ENCODE results near the gene KIF26B.

DNA sequence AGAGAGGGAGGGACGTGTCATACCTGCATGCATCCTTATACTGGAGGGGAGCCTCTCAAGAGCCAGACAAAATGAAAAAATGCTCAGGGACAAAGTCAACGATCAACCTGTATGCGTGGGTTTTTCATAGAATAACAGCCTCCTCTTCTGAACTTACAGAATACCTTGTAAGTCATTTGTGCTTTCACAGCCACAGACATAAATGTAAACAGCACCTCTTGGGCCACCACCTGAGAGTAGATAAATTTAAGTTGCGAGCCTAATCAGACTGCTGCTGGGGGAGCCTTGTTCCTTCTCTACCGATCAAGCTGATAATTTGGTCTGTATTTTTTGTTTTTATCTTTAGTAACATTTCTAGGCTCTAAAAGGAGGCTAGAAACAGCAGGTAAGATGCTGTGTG is 223.1 kb downstream of the KIF26B start:
- TF ChIP-seq, protein P1, sequence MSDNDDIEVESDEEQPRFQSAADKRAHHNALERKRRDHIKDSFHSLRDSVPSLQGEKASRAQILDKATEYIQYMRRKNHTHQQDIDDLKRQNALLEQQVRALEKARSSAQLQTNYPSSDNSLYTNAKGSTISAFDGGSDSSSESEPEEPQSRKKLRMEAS (IDR thresholded peaks at IDR 0.05): no peak
- TF ChIP-seq, protein P2, sequence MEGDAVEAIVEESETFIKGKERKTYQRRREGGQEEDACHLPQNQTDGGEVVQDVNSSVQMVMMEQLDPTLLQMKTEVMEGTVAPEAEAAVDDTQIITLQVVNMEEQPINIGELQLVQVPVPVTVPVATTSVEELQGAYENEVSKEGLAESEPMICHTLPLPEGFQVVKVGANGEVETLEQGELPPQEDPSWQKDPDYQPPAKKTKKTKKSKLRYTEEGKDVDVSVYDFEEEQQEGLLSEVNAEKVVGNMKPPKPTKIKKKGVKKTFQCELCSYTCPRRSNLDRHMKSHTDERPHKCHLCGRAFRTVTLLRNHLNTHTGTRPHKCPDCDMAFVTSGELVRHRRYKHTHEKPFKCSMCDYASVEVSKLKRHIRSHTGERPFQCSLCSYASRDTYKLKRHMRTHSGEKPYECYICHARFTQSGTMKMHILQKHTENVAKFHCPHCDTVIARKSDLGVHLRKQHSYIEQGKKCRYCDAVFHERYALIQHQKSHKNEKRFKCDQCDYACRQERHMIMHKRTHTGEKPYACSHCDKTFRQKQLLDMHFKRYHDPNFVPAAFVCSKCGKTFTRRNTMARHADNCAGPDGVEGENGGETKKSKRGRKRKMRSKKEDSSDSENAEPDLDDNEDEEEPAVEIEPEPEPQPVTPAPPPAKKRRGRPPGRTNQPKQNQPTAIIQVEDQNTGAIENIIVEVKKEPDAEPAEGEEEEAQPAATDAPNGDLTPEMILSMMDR (IDR thresholded peaks at IDR 0.05): no peak
- no peak for TF ChIP-seq JUNB (IDR thresholded peaks at IDR 0.05)
- no peak for TF ChIP-seq POLR2A (IDR thresholded peaks at IDR 0.05; ENCODE audit: low read length)
- no peak for TF ChIP-seq ESRRA (IDR thresholded peaks at IDR 0.05; ENCODE audit: borderline replicate concordance, low read length)
- TF ChIP-seq RFX5 (IDR thresholded peaks at IDR 0.05): no peak
- TF ChIP-seq KDM5A (IDR thresholded peaks at IDR 0.05): no peak
- TF ChIP-seq, protein P3, sequence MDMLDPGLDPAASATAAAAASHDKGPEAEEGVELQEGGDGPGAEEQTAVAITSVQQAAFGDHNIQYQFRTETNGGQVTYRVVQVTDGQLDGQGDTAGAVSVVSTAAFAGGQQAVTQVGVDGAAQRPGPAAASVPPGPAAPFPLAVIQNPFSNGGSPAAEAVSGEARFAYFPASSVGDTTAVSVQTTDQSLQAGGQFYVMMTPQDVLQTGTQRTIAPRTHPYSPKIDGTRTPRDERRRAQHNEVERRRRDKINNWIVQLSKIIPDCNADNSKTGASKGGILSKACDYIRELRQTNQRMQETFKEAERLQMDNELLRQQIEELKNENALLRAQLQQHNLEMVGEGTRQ (IDR thresholded peaks at IDR 0.05): no peak
- TF ChIP-seq, protein P4, sequence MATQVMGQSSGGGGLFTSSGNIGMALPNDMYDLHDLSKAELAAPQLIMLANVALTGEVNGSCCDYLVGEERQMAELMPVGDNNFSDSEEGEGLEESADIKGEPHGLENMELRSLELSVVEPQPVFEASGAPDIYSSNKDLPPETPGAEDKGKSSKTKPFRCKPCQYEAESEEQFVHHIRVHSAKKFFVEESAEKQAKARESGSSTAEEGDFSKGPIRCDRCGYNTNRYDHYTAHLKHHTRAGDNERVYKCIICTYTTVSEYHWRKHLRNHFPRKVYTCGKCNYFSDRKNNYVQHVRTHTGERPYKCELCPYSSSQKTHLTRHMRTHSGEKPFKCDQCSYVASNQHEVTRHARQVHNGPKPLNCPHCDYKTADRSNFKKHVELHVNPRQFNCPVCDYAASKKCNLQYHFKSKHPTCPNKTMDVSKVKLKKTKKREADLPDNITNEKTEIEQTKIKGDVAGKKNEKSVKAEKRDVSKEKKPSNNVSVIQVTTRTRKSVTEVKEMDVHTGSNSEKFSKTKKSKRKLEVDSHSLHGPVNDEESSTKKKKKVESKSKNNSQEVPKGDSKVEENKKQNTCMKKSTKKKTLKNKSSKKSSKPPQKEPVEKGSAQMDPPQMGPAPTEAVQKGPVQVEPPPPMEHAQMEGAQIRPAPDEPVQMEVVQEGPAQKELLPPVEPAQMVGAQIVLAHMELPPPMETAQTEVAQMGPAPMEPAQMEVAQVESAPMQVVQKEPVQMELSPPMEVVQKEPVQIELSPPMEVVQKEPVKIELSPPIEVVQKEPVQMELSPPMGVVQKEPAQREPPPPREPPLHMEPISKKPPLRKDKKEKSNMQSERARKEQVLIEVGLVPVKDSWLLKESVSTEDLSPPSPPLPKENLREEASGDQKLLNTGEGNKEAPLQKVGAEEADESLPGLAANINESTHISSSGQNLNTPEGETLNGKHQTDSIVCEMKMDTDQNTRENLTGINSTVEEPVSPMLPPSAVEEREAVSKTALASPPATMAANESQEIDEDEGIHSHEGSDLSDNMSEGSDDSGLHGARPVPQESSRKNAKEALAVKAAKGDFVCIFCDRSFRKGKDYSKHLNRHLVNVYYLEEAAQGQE (IDR thresholded peaks at IDR 0.05): no peak
- TF ChIP-seq FOSL2 (IDR thresholded peaks at IDR 0.05): no peak
- TF ChIP-seq FOSL2 (CRISPR knock-in tag; IDR thresholded peaks at IDR 0.05): no peak
- no peak for TF ChIP-seq EP300 (IDR thresholded peaks at IDR 0.05)

All from A549 (cell line).